Skeletal muscle tissue (tissue), 5 donors: ENCODE measurements around the gene OPHN1. TPM values are rescaled to one million over a fixed set of nuclear protein-coding genes. Genes with fewer than 3 reads are reported as not detected.

Source experiments
- H3K27ac ChIP-seq: one replicate; pipeline ENCODE4 v1.7.0; 2013; ENCODE audit warnings: mild to moderate bottlenecking, low read depth, low read length, inconsistent platforms
- H3K27me3 ChIP-seq, 3 donors: one replicate each; pipeline ENCODE4 v1.7.0; 2013; ENCODE audit warnings: low read length in 3 of 3; ENCODE audit not compliant: control insufficient read depth in 3 of 3, insufficient read depth in 3 of 3
- H3K36me3 ChIP-seq, 3 donors: one replicate each; pipeline ENCODE4 v1.7.0; 2013; ENCODE audit warnings: low read length in 3 of 3; ENCODE audit not compliant: control insufficient read depth in 3 of 3, insufficient read depth in 3 of 3
- H3K4me1 ChIP-seq, 3 donors: one replicate each; pipeline ENCODE4 v1.7.0; 2013; ENCODE audit warnings: low read length in 3 of 3, mild to moderate bottlenecking in 3 of 3; ENCODE audit not compliant: control insufficient read depth in 3 of 3, insufficient read depth in 3 of 3
- H3K4me3 ChIP-seq, 3 donors: one replicate each; pipeline ENCODE4 v1.7.0; 2013; ENCODE audit warnings: low read length in 3 of 3
- H3K9ac ChIP-seq, 3 donors: one replicate each; pipeline ENCODE4 v1.7.0; 2013; ENCODE audit warnings: low read length in 3 of 3, mild to moderate bottlenecking in 3 of 3, moderate library complexity in 2 of 3, low read depth in 1 of 3
- H3K9me3 ChIP-seq, 3 donors: one replicate each; pipeline ENCODE4 v1.7.0; 2013; ENCODE audit warnings: low read length in 3 of 3; ENCODE audit not compliant: control insufficient read depth in 3 of 3
- small RNA-seq: library from RNA; depleted of rRNA; stranded (forward); fragments of <200 nt; gene quantifications from one replicate; pipeline ENCODE3, GENCODE V24; 2014
- total RNA-seq: library from RNA; depleted of rRNA; stranded (reverse); fragments of >200 nt; gene quantifications from one replicate; pipeline ENCODE4 v1.2.3, GENCODE V29; 2014
- donor health status: Osteomylitis.

Gene OPHN1
- total RNA-seq, 1 donor from 2014 or later, result 16.7 TPM

GRCh38 chrX:68043713-68044438 is 389.4 kb downstream of the OPHN1 start:
- Histone ChIP-seq H3K9ac (no peak overlapping the region), H3K27me3 (no peaks in the 10 kb centered on the region), H3K9me3 (no peaks in the 10 kb centered on the region), H3K4me1 (no peaks in the 10 kb centered on the region), H3K36me3 (peaks cover 0 to 2% (median 0%) of the 10 kb centered on the region in 3 donors), H3K27ac (no peak overlapping the region), H3K4me3 (no peak overlapping the region)

GRCh38 chrX:68041110-68041509 is 392.2 kb downstream of the OPHN1 start:
- Histone ChIP-seq H3K9ac (no peak overlapping the region), H3K36me3 (no peaks in the 10 kb centered on the region), H3K27me3 (no peaks in the 10 kb centered on the region), H3K27ac (no peak overlapping the region), H3K4me1 (no peaks in the 10 kb centered on the region), H3K9me3 (no peaks in the 10 kb centered on the region), H3K4me3 (no peak overlapping the region)

- H3K27ac ChIP-seq, result no peak overlapping the region
- H3K4me1 ChIP-seq, result peaks cover 0 to 5% (median 0%) of the 10 kb centered on the region in 3 donors
- H3K36me3 ChIP-seq, result no peaks in the 10 kb centered on the region
- no peak overlapping the region for H3K4me3 ChIP-seq
- H3K9ac ChIP-seq, result no peak overlapping the region
- no peaks in the 10 kb centered on the region for H3K9me3 ChIP-seq
- no peaks in the 10 kb centered on the region for H3K27me3 ChIP-seq
Measured at GRCh38 chrX:68018248-68019203, 414.8 kb downstream of the OPHN1 start.

- Histone ChIP-seq H3K4me3 (no peak overlapping the region), H3K27ac (no peak overlapping the region), H3K9me3 (peaks cover 0 to 2% (median 0%) of the 10 kb centered on the region in 3 donors), H3K27me3 (no peaks in the 10 kb centered on the region), H3K36me3 (no peaks in the 10 kb centered on the region), H3K9ac (no peak overlapping the region), H3K4me1 (no peaks in the 10 kb centered on the region)
Measured at GRCh38 chrX:67998540-67998939, 434.8 kb downstream of the OPHN1 start.

Small RNA genes lying within 50 kb of the gene (small RNA-seq; reads per million reads assigned to genes)
- gene RF00019, result not detected
- gene RNU6-1225P, result not detected

Other genes starting within 250 kb of the OPHN1 start
- gene YIPF6, start 65.6 kb upstream of the OPHN1 start, total RNA-seq, result 18.3 TPM
- gene STARD8, start 214.2 kb upstream of the OPHN1 start, total RNA-seq, result 8.9 TPM